ENCODE data around the gene TM2D1.
"Not testable (repeated sequence)": the region's sequence is repeated elsewhere in the genome, so short reads cannot be mapped to it uniquely, and the experiment has no call there.

The TM2D1 gene

GRCh38 chr1:61724813-61725694 lies at the start of gene TM2D1:
TM2D1 (minus strand) TSS chr1:61725141; CDS start chr1:61725120, 21 bp downstream.
- peak; percentile 88 to 96 (median 90) for DNase-seq

- DNase-seq, result no peak
Measured at GRCh38 chr1:61770131-61770530, 45.2 kb upstream of the TM2D1 start.

- DNase-seq, result no peak
Measured at GRCh38 chr1:61757950-61758349, 33.0 kb upstream of the TM2D1 start.

- no peak for DNase-seq
Measured at GRCh38 chr1:61756773-61757172, 31.8 kb upstream of the TM2D1 start.

- DNase-seq, result peak in 1 of 3 experiments; percentile 6
Measured at GRCh38 chr1:61754545-61754944, 29.6 kb upstream of the TM2D1 start.

- no peak for DNase-seq
Measured at GRCh38 chr1:61753998-61754508, 29.1 kb upstream of the TM2D1 start.

- DNase-seq, result peak in 1 of 3 experiments; percentile 38
Measured at GRCh38 chr1:61752921-61753389, 28.0 kb upstream of the TM2D1 start.

GRCh38 chr1:61749574-61749973 lies 24.6 kb upstream of the TM2D1 start:
- DNase-seq, result no peak

GRCh38 chr1:61748566-61748965 lies 23.6 kb upstream of the TM2D1 start:
- no peak for DNase-seq

GRCh38 chr1:61746813-61747212 lies 21.9 kb upstream of the TM2D1 start:
- DNase-seq, result peak in 1 of 3 experiments; percentile 7

- DNase-seq, result no peak
Measured at GRCh38 chr1:61743716-61744580, 19.0 kb upstream of the TM2D1 start.

GRCh38 chr1:61743431-61743705 lies 18.4 kb upstream of the TM2D1 start:
- no peak for DNase-seq

- DNase-seq, result peak in 2 of 3 experiments; percentile 10 to 78
Measured at GRCh38 chr1:61742620-61743430, 17.9 kb upstream of the TM2D1 start.

GRCh38 chr1:61741711-61742619 lies 17.0 kb upstream of the TM2D1 start, which contains the start of gene PATJ:
PATJ (plus strand) TSS chr1:61742480; CDS start chr1:61762893, 20,413 bp downstream.
- peak; percentile 88 to 93 (median 90) for DNase-seq

- no peak for DNase-seq
Measured at GRCh38 chr1:61740751-61741700, 16.1 kb upstream of the TM2D1 start.

- DNase-seq, result no peak
Measured at GRCh38 chr1:61732726-61733125, 7.8 kb upstream of the TM2D1 start.

- not testable (repeated sequence) for DNase-seq
Measured at GRCh38 chr1:61730679-61731078, 5.7 kb upstream of the TM2D1 start.

GRCh38 chr1:61727544-61727943 lies 2.6 kb upstream of the TM2D1 start:
- no peak for DNase-seq

- no peak for DNase-seq
Measured at GRCh38 chr1:61724506-61724812, 482 bp downstream of the TM2D1 start.

- DNase-seq, result not testable (repeated sequence)
Measured at GRCh38 chr1:61718996-61719663, 5.8 kb downstream of the TM2D1 start.
